ENCODE data around the gene FGA.
"Not testable (repeated sequence)": the region's sequence is repeated elsewhere in the genome, so short reads cannot be mapped to it uniquely, and the experiment has no call there.

FGA gene

DNA sequence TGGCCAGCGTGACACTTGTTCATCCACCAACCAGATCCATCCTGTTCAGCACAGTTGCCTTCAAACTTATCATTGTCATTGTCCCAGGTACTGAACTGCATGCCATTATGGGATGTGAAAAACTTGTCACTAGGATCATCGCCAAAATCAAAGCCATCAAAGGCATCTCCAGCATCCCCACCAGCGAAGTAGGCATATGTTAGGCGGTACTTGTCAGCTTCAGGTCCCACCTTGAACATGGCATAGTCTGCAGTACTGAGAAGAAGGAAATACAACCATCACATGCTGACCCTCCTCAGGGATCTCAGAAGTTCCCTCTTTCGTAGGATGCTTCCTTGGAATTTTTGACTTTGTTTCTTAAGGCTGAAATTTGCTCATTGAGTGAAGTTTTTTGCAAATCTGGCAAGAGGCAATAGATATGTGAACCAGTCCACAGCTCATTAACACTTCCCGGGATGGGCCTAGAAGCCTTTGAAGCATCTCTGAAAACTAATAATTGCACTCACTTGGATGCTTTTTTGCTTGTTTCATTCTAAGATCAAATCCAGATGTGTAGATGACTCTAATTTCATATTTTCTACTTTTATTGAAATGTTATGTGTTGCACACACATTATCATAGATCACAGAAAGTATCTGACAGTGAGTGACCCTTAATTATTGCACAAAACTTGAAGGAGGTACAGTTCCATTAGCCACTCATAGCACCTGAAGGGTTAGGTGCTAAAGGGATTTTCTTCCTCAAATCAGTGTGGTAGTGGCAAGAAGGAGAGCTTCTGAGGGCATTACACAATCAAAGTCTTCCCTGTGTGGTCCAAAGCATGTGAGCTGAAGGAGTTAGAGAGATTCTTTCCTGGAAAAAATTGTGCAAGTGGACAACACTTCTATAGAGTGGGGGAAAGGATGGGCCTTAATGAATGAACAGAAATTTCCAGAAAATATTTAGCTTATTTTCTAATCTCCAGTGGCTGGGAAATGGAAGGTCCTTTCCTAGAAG lies 16.5 kb upstream of the FGA start:
- DNase-seq = no peak

DNA sequence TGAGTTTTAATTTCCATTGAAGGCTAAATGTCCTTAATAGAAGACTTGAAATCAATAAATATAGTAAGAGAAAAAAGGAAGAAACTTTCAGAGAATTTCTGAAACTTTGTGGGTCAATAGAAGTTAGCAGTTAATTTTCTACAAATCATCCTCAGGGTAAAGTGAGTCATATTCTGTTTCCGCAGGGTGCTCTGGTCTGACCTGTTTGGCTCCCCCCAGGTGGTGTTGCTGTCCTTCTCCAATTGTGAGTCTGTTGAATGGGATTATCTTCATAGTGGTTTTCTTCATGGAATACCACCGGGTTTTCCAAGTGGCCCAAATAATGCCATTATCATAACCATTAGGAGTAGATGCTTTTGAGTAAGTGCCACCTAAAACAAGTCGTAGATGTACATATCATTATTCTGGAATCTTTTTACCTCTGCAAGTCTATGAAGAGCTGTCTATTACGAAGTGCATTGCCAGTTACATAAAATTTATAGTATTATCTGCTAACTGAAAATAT lies 14.2 kb upstream of the FGA start:
- DNase-seq = no peak

DNA sequence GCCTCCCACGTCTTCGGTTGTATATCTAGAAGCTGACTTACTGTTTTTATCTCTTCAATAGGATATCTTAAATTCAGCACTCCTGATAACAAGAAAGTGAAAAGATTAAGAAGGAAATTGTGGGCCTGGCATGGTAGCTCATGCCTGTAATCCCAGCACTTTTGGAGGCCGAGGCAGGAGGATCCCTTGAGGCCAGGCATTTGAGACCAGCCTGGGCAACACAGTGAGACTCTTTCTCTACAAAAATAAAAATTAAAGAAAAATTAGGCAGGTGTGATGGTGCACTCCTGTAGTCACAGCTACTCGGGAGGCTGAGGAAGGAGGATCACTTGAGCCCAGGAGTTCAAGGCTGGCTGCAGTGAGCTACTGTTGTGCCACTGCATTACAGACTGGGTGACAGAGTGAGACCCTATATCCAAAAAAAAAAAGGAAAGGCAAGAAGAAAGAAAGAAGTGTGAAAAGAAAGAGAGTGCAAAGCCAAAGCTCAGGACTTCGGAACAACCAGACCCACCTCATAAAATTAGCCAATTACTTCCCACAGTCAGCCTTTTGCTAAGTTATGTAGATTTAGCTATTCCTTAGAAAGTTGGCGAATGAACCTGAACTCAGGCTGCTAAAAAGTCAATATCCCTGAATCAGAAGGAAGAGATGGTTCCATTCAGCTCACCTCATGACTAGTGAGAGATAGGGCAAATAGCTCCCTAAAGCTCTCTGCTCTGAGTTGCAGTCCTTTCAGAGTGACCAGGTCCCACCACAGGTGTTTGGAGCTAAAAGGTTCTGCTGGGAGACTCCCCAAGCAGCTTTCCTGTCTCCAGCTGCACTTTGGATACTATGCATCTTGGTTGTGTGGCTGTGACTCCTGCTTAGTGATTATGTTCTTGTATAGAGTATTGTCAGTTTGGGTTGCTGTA lies 12.7 kb upstream of the FGA start:
- no peak for DNase-seq

DNA sequence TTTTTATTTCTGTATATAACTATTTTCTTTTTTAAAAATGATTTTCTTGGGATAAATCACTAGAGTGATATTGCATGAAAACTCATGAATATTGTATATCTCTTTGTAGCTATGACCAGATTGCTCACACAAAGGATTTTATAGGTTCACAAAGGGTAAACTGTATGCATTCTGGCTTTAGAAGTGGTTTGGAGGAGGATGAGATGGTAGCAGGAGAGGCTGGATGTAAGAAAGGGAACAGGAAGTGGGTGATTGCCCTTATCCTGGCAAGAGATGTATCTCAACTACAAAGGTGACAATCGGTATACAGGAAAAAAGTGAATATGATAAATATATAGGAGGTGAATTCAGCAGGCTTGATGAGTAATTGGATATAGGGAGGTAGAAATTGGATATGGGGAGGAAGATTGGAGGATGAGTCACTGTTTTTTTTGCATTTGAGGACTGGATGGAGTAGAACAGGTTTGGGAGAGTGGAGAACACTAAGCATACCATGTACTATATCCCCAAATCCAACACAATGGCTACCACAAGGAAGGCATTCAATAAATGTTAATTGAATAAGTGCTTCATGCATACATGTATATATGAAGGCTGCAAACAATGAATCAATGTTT lies 12.0 kb upstream of the FGA start:
- no peak for DNase-seq

DNA sequence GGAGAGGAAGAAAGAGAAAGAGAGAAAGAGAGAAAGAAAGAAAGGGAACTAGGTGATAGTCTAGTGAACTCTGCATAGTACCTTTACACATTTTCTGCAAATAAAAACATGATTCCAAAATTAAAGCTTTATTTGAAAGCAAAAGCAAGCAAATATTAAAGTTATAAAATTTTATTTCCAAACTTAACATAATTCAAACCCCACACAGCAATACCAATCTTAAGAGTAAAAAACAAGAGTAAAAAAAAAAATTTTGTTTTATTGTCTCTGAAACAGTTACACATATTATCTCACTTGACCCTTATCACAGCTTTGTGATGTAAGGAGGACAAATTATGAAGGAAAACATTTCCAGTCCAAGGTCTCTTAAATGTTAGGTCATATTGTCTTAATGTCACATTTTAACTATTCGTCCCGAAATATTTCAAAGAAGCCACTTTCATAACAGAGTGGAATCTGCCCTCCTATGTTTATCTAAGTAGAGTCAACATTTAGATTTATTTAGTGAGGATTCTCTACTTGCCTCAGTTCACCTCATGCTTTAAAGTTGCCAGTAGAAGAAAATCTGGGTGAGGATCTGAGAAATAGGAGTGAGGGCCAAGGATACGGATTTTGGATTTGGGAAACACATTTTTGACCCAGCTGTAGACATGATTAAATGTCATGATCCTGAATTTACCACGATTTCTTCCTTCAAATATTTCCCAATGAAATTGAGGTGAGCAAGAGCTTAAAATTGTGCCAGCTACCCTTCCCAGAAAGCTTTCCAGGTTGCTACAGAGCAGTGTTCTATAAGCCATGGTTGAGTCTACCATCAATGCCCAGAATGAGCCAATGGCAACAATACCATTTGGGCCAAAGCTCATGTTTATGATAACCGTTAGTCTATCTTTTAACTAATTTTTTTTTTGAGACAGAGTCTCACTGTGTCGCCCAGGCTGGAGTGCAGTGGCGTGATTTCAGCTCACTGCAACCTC lies 7.5 kb upstream of the FGA start:
- no peak for DNase-seq

DNA sequence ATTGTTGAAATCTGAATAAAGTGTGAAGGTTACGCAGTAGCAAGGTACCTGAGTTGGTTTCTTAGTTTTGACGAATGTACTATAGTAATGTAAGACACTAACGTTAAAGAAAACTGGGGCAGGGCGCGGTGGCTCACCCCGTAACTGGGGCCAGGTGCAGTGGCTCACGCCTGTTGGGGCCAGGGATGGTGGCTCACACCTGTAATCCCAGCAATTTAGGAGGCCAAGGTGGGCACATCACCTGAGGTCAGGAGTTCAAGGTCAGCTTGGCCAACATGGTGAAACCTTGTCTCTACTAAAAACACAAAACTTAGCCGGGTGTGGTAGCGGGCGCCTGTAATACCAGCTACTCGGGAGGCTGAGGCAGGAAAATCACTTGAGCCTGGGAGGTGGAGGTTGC lies 6.7 kb upstream of the FGA start:
- DNase-seq = not testable (repeated sequence)

DNA sequence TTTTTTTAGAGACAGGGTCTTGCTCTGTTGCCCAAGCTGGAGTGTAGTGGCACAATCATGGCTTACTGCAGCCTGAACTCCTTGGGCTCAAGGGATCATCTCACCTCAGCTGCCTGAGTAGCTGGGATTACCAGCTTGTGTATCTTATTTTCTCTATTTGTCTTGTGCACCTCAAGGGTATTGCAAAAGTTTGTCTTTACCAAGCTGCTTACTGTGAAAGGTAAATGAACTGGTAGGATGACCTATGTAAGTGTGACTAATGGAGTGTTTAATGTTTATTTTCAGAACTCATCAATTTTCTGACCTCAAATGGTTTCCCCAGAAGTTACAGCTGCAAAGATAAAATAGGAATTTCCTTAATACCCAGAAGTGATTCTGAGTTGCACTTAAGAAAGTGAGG lies 5.3 kb upstream of the FGA start:
- no peak for DNase-seq

DNA sequence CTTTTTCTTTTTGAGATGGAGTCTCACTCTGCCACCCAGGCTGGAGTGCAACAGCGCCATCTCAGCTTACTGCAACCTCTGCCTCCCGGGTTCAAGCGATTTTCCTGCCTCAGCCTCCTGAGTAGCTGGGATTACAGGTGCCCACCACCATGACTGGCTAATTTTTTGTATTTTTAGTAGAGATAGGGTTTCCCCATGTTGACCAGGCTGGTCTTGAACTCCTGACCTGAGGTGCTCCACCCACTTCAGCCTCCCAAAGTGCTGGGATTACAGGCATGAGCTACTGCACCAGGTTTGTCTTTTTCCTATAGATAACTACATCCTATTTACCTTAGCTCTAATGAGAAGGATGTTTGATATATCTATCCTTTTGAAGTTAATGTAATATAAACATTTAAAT lies 3.8 kb upstream of the FGA start:
- DNase-seq = not testable (repeated sequence)

DNA sequence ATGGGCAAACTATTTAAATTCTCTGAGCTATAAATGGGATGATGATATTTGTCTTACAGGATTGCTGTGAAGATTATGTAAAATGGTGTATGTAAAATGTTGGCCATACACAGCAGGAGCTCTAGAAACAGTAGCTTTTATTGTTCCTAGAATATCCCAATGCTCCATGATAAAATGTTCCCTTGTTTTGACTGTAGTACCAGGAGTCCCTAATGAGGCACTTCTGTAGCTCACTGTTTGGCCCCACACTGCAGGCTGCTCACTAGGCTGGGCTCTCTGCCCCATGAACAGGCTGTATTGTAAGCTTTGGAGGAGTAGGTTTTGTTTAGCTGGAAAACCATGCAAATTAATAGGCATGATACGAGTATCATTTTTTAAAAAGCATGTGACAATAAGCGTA lies 3.3 kb upstream of the FGA start:
- no peak for DNase-seq

DNA sequence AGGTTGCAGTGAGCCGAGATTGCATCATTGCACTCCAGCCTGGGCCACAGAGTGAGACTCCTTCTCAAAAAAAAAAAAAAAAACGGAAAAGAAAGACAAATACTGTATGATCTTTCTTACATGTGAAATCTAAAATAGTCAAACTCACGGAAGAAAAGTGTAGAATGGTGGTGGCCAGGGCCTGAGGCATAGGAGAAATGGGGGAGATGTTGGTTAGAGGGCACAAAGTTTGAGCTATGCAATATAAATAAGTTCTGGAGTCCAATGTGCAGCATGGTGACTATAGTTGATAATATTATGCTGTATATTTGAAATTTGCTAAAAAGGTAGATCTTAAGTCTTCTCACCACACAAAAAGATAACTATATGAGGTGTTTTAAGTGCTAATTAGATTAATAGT lies 1.3 kb upstream of the FGA start:
- DNase-seq = no peak

DNA sequence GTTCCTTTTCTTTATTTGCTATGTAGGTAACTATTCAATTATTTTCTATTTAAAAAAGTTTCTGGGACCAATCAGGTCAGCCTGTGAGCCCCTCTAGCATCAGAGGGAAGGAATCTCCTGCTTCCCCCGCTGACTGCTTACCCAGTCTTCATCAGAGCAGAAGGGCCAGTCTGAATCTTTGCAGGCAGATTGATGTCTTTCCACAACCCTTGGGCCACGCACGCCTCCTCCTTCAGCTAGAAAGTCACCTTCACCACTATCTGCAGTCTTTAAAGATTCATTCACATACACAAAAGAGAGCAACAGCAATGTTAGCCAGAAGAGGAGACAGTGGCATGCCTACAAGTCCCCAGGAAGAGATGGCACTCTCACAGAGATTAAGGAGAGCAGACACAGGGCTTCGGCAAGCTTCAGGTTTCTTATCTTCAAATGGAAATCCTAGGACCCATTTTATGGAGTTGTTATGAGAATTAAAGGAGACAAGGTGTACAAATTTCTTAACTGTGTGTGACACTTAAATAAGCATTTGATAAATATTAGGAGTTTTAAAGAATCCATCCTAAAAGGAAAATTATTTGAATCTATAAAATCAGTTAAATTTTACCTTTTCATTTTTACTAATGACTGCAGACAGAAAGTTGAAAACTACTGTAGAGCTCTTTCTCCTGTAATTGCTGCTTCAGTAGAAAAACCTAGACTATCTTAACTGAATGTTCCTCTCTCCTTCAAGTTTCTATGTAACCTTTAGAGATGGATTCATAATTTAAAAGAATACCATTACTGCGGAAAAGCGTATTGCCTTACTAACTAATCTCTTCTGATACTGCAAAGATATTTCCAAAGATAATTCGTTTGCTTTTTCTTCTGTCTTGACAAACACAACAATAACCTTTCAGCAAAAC lies 995 bp downstream of the FGA start:
- DNase-seq = no peak

DNA sequence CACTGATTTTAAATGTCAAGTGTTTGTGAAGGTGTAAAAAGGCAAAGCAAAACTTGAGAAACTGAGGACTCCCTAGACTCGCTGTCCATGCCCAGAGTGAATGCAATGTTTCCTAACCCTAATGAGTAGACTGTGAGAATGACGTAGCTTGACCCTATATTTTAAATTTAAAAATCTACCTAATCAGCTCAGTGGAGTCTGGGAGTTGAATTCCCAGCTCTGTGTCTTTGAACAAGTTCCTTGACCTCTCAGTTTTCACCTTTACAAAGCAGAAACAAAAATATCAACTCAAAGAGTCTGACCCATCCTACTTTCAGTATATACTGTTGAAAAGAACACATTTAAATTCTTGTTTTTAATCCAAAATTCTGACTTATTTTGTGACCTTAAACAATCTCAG lies 2.3 kb downstream of the FGA start:
- no peak for DNase-seq

DNA sequence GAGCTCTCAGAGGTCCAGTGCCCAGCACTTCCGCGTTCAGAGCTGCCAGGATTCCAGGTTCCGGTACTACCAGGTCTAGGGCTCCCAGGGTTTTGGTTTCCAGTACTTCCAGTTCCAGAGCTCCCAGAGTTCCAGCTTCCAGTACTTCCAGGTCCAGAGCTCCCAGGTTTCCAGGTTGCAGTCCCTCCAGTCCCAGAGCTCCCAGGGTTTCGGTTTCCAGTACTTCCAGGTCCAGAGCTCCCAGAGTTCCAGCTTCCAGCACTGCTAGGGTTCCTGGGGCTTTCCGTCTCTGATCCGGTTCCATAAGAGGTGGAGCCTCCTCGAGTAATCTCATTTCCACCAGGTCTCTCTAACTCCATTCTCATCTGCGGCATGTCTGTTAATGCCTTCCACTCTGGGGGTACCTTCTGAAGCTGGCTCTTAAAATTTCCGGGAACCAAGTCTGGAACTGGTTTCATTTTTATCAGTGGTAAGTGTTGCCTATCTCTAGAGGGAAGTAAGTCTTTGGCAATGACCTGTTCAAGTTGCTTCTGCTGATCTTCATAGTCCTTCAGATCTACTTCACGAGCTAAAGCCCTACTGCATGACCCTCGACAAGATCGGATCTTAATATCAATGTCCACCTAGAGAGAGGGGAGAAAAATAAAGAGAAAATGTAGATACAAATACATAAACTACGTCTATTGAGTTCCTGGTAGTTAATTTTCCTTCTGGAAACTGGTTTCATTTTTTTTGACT lies 4.1 kb downstream of the FGA start:
- DNase-seq = no peak

DNA sequence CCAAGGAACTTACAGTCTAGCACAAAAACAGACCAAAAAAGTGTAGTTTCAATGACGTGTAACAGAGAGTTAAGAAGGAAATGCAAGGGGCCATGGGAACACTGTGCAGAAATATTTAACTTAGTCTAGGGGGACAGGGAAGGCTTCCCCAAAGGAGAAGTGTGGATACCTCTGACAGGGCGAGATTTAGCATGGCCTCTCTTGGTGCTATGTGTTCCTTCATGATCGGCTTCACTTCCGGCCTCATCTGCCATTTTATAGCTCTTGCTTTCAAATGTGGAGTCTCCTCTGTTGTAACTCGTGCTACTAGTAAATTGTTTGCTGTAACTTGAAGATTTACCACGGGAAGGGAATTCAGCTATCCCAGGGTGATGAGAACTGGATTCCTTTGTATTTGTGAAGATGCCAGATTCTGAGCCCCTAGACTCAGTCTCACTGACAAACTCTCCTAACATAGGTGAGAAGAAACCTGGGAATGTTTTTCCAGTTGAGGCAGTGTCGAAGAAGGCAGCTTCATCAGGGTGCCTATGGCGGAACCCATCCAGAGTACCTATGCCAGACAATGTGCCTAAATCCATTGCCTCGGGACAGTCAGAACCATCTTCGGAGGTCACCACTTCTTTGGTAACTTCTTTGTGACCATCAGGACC lies 5.0 kb downstream of the FGA start:
- DNase-seq = no peak

DNA sequence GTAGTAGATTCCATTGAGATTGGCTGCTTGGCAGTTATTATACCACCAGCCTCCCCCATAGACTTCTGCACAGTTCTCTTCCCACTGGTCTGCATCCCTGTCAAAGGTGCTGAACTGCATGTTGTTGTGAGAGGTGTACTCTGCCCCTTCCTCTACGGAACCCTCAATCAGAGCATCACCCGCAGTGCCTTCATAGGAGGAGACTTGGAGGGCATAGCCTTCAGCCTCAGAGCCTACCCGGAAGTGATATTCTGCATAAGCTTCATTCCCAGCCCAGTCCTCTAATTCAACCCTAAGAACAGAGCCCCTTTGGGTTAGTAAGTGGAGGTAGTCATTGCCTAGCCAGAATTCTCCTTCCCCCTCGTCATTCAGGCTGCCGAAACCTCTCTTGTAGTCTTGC lies 6.3 kb downstream of the FGA start:
- DNase-seq = no peak

DNA sequence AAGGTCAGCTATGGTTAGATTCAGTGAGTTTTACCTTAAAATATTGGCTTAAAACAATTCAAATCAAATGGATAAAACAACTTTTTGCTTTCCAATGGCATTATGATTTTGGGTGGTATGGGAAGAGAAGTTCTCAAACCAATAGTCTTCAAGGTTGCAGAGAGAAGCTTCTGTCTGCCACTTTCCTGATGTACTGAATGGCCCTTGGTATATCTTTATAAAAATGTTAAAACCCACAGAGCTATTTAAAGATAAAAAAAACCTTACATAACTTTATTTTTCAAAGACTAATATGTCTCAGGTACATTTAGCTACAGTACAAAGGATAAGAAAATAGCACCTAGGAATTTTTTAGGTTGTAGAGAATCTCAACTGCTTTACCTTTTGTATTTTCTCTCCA lies 6.9 kb downstream of the FGA start:
- no peak for DNase-seq

DNA sequence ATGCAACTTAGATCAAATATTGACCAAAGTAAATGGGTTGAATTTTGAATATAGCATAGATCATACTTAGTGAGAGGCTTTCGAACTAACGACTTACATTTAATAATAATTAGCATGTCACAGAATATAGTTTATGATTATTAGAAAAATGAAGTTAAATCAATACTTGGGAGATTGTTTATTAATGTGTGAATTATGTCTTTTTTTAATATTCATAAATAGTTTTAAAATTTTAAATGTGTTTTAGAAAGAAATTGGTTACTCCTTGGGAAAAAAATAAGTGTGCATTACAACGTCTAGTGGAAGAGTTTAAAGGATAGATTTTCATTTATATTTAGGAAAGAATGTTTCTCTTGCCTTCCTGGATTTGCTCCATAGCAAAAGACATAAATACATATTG lies 7.3 kb downstream of the FGA start:
- DNase-seq = no peak

DNA sequence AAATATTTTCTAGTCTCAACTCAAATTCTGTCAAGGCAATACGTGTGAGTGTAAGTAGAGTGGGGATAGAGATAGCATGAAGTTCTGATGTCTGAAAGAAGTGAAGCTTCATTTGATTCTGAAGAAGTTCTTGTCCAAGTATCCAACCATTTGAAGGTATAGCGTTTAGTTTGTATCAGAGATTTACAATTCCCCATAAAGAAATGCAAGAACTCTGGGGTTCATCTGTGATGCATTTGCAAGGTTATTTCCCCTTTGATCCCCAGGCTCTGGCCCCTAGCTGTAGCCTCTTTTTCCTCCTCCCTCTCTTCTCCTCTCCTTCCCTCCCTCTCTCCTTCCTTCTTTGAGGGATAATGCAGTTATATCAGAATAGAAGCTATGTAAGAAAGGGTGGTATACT lies 7.8 kb downstream of the FGA start:
- no peak for DNase-seq

DNA sequence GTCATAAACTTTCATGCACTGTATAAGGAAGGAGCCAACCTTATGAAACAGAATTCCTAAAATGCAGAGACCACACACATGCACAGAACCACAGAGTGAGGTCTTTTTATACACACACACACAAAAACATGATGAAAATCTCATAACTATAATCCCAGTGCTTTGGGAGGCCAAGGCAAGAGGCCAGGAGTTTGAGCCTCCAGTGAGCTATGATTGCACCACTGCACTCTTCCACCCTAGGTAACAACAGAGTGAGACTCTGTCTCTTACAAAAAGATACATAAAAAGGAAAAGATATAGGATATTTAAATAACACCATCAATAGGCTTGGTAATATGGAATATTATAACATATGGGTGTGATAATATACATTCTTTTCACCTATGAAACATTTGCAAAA lies 10.6 kb downstream of the FGA start:
- no peak for DNase-seq

DNA sequence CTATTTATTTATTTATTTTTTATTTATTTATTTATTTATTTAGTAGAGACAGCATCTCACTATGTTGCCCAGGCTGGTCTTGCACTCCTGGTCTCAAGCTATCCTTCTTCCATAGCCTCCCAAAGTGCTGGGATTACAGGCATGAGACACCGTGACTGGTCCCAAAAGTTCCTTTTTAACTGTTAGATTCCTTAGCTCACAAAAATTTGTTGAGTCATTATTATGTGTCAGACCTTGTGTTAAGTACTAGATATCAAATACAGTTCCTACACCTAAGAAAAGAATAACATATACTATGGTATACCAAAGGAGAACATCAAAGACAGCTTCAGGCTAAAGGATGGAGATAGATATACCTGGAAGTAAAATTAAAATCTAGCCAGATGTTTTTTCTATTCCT lies 11.6 kb downstream of the FGA start:
- no peak for DNase-seq

Measured in stimulated activated CD4-positive, alpha-beta T cell treated with anti-CD3 and anti-CD28 coated beads, Interleukin-2, amount 100 ng/mL, for 24 hours (primary cell).